Activated CD4-positive, alpha-beta T cell treated with anti-CD3 and anti-CD28 coated beads for 48 hours (primary cell): ENCODE measurements around the gene CRADD.

Source experiments
- DNase-seq: peaks from one replicate; pipeline ENCODE4 v3.0.0-alpha.2; 2020

Gene CRADD

DNA sequence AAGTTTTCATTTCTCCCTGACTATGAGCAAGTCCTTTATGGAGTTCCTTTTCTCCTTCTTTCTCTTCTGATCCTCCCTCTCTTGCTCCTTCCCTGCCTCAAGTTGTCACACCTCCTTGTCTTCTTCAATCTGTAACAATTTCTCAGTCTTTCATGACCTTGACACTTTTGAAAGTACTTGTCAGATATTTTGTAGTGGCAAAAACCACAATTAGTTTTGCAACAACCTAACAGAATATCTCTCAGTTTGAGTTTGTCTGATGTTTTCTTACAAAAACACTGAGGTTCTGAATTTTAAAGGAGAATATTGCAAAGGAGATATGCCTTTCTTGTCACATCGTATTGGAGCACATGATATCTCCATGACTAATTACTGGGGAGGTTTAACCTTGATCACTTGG is 4.1 kb upstream of the CRADD start:
- DNase-seq = no peak

DNA sequence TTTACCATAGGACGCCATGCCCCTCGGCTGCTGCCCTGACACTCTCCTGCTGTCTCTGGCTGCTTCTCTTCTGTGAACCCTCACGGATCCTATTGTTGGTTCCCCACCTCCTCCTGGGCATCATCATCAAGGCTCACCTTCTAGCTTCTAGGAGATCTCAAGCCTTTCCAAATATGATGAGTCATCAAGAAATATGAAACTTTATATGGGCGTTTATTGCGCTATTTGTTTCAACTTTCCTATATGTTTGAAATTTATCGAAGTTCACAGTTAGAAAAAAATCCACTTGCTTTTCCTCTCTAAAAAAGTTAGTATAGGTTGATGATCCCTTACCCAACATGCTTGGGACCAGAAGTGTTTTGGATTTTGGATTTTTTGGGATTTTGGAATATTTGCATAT is 2.8 kb upstream of the CRADD start:
- no peak for DNase-seq

GRCh38 chr12:93676408-93677194 is 574 bp upstream of the CRADD start:
- DNase-seq = no peak

- no peak for DNase-seq
These were observed 1.6 kb downstream of the CRADD start for GRCh38 chr12:93678779-93679178.

- no peak for DNase-seq
These were observed 2.2 kb downstream of the CRADD start for GRCh38 chr12:93679308-93679925.

- no peak for DNase-seq
These were observed 2.8 kb downstream of the CRADD start for GRCh38 chr12:93680006-93680405.

- DNase-seq = no peak
These were observed 5.7 kb downstream of the CRADD start for GRCh38 chr12:93682846-93683261.

GRCh38 chr12:93683410-93683809 is 6.2 kb downstream of the CRADD start:
- no peak for DNase-seq

GRCh38 chr12:93684716-93685115 is 7.5 kb downstream of the CRADD start:
- no peak for DNase-seq

DNA sequence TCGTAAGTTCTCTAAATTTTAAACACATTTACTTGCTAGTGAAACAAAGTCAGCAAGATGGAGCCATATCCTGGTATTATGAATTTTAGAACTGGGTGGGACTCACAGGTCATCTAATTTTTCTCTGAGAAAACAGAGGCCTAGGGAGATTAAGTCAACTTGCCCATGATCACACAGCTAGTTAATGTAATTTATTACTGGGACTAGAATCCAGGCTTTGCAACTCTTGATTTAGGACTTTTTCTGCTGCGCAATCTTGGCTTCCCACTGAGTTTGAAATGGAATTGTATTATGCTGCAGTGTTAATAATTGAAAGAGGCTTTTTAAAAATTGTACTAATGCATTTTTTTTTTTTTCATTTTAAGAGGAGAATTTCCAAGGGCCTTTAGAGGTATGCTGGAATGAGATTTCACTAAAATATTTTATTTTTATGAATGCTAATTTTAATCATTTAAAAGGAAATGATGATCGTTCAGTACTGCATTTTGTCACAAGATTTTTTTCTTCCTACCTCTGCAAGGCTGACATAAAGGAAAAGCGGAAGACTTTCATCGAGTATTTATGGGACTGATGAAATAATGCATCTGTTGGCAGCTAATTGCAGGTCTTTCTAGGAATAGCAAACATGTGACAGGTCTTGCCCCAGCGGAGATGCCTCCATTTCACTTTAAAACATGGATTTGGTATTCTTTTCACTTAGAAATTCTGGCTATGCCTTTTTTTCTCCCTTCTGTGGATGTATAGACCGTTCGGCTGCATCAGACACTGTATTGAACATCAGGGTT is 9.6 kb downstream of the CRADD start:
- no peak for DNase-seq

- no peak for DNase-seq
These were observed 12.1 kb downstream of the CRADD start for GRCh38 chr12:93689076-93689834.

DNA sequence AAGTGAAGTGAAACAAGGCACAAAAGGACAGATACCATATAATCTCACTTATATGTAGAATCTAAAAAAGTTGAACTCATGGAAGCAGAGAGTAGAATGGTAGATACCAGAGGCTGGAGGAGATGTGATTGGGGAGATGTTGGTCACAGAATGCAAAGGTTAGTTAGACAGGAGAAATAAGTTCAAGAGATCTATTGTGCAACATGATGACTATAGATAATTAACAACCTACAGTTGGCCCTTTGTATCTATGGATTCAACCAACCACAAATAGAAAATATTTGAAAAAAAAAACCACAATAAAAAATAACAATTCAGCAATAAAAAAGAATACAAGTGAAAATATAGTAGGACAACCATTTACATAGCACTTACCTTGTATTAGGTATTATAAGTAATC is 19.3 kb downstream of the CRADD start:
- DNase-seq = no peak

DNA sequence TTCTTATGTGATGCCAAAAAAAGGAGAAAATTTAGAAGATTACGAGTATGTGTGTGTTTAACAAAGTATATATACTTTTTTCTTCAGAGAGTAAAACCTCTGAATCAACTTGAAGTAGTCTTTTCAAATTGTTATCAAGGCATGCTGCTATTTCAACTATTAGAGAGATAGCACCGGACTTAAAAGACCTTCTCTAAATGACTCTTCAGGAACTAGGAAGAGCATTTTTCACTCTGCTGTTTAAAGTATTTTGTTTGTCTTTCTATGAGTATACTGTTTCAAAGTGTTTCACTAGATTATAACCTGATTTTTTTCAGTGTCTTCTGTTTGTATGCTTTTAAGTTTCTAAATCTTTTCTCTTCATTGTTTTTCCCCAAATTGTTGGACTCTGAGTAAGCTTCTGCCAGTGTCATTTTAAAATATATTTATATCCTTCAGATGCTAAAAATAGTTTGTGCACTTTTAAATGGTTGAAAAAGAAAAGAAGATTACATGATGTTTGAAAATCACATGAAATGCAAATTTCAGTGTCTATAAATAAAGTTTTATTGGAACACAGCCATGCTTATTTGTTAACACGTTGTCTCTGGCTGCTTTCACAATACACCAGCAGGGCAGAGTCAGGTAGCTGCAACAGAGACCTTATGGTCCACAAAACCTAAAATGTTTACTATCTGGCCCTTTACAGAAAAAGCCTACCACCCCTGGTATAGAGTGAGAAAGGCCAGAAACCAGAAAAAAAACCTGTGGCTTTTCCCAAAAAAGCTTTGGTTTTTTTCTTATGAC is 21.3 kb downstream of the CRADD start:
- DNase-seq = no peak

GRCh38 chr12:93699271-93700145 is 22.3 kb downstream of the CRADD start:
- no peak for DNase-seq

DNA sequence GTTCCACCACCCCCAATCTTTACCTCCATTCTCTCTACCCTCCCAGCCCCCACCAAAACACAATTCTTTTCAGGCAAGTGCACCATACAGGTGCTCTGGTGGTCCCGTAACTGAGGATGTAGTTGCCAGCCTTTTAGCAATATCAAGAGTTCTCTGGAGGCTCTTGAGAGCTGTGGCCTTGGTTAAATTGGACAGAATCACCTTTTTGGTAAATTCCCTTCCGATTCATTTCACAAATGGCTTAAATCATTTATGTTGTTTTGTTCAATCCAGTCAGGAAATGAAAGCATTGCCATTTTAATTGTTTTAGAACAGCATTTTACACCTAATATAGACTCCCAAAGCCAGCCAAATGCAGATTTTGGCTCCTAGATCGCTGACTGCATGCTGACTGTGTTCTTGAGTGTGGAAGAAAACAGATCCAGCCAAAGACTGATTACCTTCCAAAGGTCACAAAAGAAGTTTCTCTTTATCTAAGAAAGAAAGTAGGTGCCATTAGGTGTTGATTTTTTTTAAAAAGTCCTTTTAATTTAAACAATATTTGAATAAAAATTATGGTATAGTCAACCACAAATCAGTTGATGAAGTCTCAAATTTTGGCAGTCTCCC is 25.6 kb downstream of the CRADD start:
- no peak for DNase-seq

- no peak for DNase-seq
These were observed 26.9 kb downstream of the CRADD start for GRCh38 chr12:93704122-93704521.

GRCh38 chr12:93704625-93705024 is 27.4 kb downstream of the CRADD start:
- no peak for DNase-seq

- no peak for DNase-seq
These were observed 28.1 kb downstream of the CRADD start for GRCh38 chr12:93705237-93705636.

- no peak for DNase-seq
These were observed 29.2 kb downstream of the CRADD start for GRCh38 chr12:93706387-93706786.

GRCh38 chr12:93706824-93707223 is 29.6 kb downstream of the CRADD start:
- no peak for DNase-seq

- DNase-seq = no peak
These were observed 30.7 kb downstream of the CRADD start for GRCh38 chr12:93707836-93708235.
